Measurements from ENCODE around the gene KCMF1.

Gene KCMF1

DNA sequence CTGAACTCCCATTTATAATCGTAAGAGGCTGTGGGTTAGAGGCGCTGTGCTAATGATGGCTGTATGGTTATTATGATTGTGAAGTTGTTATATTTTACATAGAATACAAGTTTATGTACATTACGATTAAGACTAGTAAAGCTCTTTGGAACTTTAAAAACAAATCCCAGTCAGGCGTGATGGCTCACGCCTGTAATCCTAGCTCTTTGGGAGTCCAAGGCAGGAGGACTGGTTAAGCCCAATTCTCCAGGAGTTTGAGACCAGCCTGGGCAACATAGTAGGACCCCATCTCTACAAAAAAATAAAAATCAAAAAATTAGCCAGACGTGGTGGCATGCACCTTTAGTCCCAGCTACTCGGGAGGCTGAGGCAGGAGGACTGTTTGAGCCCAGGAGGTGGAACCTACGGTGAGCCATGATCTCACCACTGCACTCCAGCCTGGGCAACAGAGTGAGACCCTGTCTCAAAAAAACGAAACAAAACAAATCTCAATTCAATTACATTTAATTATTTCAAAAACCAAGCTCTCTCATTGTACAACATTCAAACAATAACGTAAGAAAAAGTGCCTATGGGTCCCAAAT, 23.9 kb upstream of the KCMF1 start:
- Histone ChIP-seq H4K20me1 (ENCODE audit: control insufficient read depth, insufficient read depth, low read depth, low read length) (no peaks in the 10 kb centered on the region), H3K27me3 (ENCODE audit: control insufficient read depth, low read length) (no peaks in the 10 kb centered on the region), H3K27ac (ENCODE audit: low read depth, low read length) (no peak overlapping the region), H3K36me3 (ENCODE audit: control insufficient read depth, low read length) (no peaks in the 10 kb centered on the region), H3K4me3 (ENCODE audit: low read length) (0 out of 2 replicates have a peak overlapping the region, but pooled peaks have one; percentile 49), H3K79me2 (ENCODE audit: control insufficient read depth, low read length) (no peaks in the 10 kb centered on the region), H3K4me1 (ENCODE audit: control insufficient read depth, low read length) (peaks cover 32% of the 10 kb centered on the region), H3K9me2 (replicated peaks; ENCODE audit: control insufficient read depth, low read length) (no peaks in the 10 kb centered on the region), H3K9me3 (ENCODE audit: control insufficient read depth, insufficient read depth, low read length) (no peaks in the 10 kb centered on the region), H3K4me2 (ENCODE audit: low read length) (0 out of 2 replicates have a peak overlapping the region, but pooled peaks have one; percentile 74), H3F3A (ENCODE audit: control insufficient read depth, insufficient read depth) (peaks cover 3% of the 10 kb centered on the region; the same call in 1 of the 2 replicates)
- no peak for TF ChIP-seq EZH2phosphoT487 (IDR thresholded peaks at IDR 0.05; ENCODE audit: borderline replicate concordance, low read length)
- TF ChIP-seq, protein P1, sequence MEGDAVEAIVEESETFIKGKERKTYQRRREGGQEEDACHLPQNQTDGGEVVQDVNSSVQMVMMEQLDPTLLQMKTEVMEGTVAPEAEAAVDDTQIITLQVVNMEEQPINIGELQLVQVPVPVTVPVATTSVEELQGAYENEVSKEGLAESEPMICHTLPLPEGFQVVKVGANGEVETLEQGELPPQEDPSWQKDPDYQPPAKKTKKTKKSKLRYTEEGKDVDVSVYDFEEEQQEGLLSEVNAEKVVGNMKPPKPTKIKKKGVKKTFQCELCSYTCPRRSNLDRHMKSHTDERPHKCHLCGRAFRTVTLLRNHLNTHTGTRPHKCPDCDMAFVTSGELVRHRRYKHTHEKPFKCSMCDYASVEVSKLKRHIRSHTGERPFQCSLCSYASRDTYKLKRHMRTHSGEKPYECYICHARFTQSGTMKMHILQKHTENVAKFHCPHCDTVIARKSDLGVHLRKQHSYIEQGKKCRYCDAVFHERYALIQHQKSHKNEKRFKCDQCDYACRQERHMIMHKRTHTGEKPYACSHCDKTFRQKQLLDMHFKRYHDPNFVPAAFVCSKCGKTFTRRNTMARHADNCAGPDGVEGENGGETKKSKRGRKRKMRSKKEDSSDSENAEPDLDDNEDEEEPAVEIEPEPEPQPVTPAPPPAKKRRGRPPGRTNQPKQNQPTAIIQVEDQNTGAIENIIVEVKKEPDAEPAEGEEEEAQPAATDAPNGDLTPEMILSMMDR (IDR thresholded peaks at IDR 0.05; ENCODE audit: low read depth, low read length, poor library complexity, severe bottlenecking), result no peak

DNA sequence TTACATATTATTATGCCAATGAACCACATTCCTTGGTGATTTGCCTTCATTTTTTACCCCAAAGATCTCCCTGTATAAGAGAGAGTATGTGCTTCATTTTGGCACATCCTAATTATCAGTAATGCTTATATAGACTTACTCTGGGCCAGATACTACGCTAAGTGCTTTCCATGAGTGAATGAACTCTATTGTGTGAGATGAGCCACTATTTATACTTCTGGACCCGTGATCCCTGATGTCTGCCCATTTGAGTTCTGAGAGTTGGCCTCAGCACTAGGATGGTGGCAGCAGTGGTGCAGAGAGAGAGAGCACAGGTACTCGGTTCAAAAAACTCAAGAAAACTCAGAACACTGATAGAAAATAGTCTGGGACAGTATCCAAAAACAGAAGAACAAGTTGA, 17.4 kb upstream of the KCMF1 start:
- TF ChIP-seq EZH2phosphoT487 (IDR thresholded peaks at IDR 0.05; ENCODE audit: borderline replicate concordance, low read length), result no peak
- TF ChIP-seq, protein P1 (IDR thresholded peaks at IDR 0.05; ENCODE audit: low read depth, low read length, poor library complexity, severe bottlenecking), result no peak
- Histone ChIP-seq H3K27me3 (ENCODE audit: control insufficient read depth, low read length) (no peaks in the 10 kb centered on the region), H3K9me2 (replicated peaks; ENCODE audit: control insufficient read depth, low read length) (no peaks in the 10 kb centered on the region), H4K20me1 (ENCODE audit: control insufficient read depth, insufficient read depth, low read depth, low read length) (no peaks in the 10 kb centered on the region), H3K4me3 (ENCODE audit: low read length) (no peak overlapping the region), H3K36me3 (ENCODE audit: control insufficient read depth, low read length) (no peaks in the 10 kb centered on the region), H3K27ac (ENCODE audit: low read depth, low read length) (no peak overlapping the region), H3K4me2 (ENCODE audit: low read length) (no peak overlapping the region), H3K9me3 (ENCODE audit: control insufficient read depth, insufficient read depth, low read length) (no peaks in the 10 kb centered on the region), H3K79me2 (ENCODE audit: control insufficient read depth, low read length) (no peaks in the 10 kb centered on the region), H3K4me1 (ENCODE audit: control insufficient read depth, low read length) (no peaks in the 10 kb centered on the region), H3F3A (ENCODE audit: control insufficient read depth, insufficient read depth) (peaks cover 5% of the 10 kb centered on the region)

DNA sequence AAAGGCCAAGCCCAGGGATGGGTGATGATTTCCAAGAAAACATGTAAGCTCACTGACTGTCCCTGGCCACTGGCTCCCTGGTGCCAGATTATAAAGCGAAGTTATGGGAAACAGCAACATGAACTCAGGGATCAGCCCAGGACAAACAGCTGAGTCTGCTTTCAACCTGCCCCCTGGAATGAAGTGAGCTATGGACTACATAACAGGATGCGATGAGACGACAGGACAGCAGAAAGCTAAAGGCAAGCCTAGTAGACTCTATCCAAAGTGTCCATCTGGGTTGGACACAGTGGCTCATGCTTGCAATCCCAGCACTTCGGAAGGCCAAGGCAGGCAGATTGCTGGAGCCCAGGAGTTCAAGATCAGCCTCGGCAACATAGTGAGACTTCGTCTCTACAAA, 16.6 kb upstream of the KCMF1 start:
- no peaks in the 10 kb centered on the region for H3K27me3 ChIP-seq (ENCODE audit: control insufficient read depth, low read length)
- TF ChIP-seq, protein P1 (IDR thresholded peaks at IDR 0.05; ENCODE audit: low read depth, low read length, poor library complexity, severe bottlenecking), result no peak
- TF ChIP-seq EZH2phosphoT487 (IDR thresholded peaks at IDR 0.05; ENCODE audit: borderline replicate concordance, low read length), result no peak
- no peaks in the 10 kb centered on the region for H4K20me1 ChIP-seq (ENCODE audit: control insufficient read depth, insufficient read depth, low read depth, low read length)
- no peak overlapping the region for H3K27ac ChIP-seq (ENCODE audit: low read depth, low read length)
- no peak overlapping the region for H3K4me3 ChIP-seq (ENCODE audit: low read length)
- no peaks in the 10 kb centered on the region; the same call in 1 of the 2 replicates for H3K36me3 ChIP-seq (ENCODE audit: control insufficient read depth, low read length)
- no peak overlapping the region for H3K4me2 ChIP-seq (ENCODE audit: low read length)
- peaks cover 9% of the 10 kb centered on the region for H3F3A ChIP-seq (ENCODE audit: control insufficient read depth, insufficient read depth)
- no peaks in the 10 kb centered on the region for H3K9me3 ChIP-seq (ENCODE audit: control insufficient read depth, insufficient read depth, low read length)
- no peaks in the 10 kb centered on the region for H3K79me2 ChIP-seq (ENCODE audit: control insufficient read depth, low read length)
- H3K9me2 ChIP-seq (replicated peaks; ENCODE audit: control insufficient read depth, low read length), result no peaks in the 10 kb centered on the region
- H3K4me1 ChIP-seq (ENCODE audit: control insufficient read depth, low read length), result no peaks in the 10 kb centered on the region
